Astrocyte of the cerebellum (primary cell): Measurements from ENCODE around the gene RBMS1.
A peak's percentile ranks its signal among the peaks of the same experiment; 100 is the strongest.

Experiments used
- DNase-seq: peaks from one replicate; pipeline ENCODE4 v3.0.0-alpha.2; 2011; ENCODE audit warnings: low read depth
- H3K4me3 ChIP-seq: 2 replicates; pipeline ENCODE4 v1.5.1; 2011; ENCODE audit warnings: mild to moderate bottlenecking, low read depth, low read length, moderate library complexity
- in situ Hi-C: cut with HindIII; loops from 2 replicates; pipeline ENCODE4 v1.10.0; 2017; ENCODE audit warnings: low sequenced_read_pairs
- TF ChIP-seq, protein P1 (sequence below): IDR thresholded peaks from 2 replicates; pipeline ENCODE4 v1.5.1; 2012; ENCODE audit warnings: low read length, low read depth, moderate library complexity, mild to moderate bottlenecking; ENCODE audit errors: missing control alignments

Gene RBMS1

DNA sequence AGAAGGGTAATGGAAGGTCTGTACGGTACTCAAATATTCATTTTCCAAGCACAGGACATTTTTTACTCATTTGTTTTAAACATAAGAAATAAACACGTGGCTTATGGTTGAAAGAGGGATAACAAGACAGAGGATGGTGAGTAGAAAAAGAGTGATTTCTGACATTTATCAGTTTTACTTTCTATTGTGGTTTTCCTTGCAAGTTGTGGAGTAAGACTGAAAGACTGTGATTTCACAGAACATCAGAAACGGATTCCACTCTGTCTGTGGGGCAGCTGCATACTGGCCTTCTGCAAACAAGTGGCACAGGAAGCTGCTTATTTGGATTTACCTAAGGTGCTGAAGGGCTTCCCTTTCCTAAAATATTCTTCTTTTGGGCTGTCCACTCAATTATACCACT lies 171.3 kb downstream of the RBMS1 start:
- in situ Hi-C loops, result loop anchor here (5.0 kb wide), 1 partner anchor 60 kb away; no protein-coding TSS in a partner anchor
- TF ChIP-seq, protein P1, sequence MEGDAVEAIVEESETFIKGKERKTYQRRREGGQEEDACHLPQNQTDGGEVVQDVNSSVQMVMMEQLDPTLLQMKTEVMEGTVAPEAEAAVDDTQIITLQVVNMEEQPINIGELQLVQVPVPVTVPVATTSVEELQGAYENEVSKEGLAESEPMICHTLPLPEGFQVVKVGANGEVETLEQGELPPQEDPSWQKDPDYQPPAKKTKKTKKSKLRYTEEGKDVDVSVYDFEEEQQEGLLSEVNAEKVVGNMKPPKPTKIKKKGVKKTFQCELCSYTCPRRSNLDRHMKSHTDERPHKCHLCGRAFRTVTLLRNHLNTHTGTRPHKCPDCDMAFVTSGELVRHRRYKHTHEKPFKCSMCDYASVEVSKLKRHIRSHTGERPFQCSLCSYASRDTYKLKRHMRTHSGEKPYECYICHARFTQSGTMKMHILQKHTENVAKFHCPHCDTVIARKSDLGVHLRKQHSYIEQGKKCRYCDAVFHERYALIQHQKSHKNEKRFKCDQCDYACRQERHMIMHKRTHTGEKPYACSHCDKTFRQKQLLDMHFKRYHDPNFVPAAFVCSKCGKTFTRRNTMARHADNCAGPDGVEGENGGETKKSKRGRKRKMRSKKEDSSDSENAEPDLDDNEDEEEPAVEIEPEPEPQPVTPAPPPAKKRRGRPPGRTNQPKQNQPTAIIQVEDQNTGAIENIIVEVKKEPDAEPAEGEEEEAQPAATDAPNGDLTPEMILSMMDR, result no peak
- H3K4me3 ChIP-seq, result no peak overlapping the region
- DNase-seq, result no peak

DNA sequence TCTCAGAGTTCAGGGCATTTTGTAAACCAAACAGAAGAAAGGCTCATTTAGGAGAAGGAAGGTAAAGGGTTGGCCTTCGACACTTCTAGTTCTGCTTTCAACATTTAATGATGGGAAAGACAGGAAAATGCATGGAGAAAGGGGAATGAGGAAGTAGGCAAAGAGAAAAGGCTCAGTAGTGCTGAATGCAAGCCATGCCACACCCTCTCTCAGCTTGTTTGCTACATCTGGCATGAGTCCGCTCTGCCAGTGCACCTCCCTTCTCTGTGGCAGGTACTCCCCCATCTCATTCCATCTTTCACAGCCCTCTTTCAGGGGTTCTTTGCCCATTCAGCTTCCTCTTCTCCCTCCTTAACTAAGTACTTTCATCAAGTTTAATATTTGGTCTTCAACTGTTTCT lies 172.6 kb downstream of the RBMS1 start:
- DNase-seq, result no peak
- TF ChIP-seq, protein P1, result no peak
- in situ Hi-C loops, result loop anchor here (5.0 kb wide), 1 partner anchor 61 kb away; no protein-coding TSS in a partner anchor
- no peak overlapping the region for H3K4me3 ChIP-seq

- H3K4me3 ChIP-seq, result no peak overlapping the region
- DNase-seq, result no peak
- in situ Hi-C loops, result loop anchor here (5.0 kb wide), 1 partner anchor 63 kb away; no protein-coding TSS in a partner anchor
- TF ChIP-seq, protein P1, result no peak
Measured at GRCh38 chr2:160319700-160320099, 173.9 kb downstream of the RBMS1 start.

- TF ChIP-seq, protein P1, result no peak
- DNase-seq, result no peak
- in situ Hi-C loops, result no loop called here
- H3K4me3 ChIP-seq, result no peak overlapping the region
Measured at GRCh38 chr2:160318218-160318617, 175.4 kb downstream of the RBMS1 start.

DNA sequence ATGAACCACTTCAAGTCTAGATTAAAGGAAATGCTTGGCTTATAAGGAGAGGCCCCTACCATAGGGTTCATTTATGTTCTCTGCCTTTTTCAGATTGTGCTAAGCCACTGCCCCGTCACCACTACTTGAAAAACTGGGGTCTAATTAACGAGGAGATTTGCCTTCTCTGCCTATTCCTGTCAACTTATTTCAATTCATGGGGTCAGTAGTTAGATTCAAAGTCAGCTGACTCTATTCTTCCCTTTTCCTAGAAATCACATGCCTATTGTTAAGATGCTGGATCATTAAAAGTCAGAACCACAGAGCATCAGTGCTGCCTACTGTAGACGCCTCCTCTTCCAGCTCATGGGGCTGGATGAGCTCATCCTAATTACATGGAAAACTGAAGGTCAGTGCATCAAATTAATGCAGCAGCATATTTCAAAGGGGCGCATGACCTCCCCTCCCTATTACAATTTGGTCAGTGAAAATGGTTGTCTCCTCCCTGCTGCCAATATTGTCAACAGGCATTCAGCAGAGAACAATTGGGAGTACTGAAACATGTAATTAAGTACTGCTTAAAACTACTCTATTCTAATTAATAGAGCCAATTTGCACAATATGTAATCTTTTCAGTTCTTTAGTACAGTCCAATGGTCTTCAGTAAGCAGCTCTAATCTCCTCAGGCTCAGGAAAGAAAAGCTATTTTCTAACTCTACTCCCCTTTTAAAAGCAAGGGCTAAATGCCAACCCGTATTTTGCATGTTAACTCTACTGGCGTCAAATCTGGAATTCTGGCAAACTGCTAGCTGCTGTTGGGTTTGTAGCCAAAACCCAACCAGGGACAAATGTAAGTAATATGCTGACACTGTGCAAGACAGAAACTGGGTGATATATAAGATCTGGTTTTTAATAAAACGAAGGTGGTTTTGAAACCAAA lies 176.2 kb downstream of the RBMS1 start:
- H3K4me3 ChIP-seq, result no peak overlapping the region
- TF ChIP-seq, protein P1, result no peak
- DNase-seq, result peak; percentile 87
- in situ Hi-C loops, result no loop called here

DNA sequence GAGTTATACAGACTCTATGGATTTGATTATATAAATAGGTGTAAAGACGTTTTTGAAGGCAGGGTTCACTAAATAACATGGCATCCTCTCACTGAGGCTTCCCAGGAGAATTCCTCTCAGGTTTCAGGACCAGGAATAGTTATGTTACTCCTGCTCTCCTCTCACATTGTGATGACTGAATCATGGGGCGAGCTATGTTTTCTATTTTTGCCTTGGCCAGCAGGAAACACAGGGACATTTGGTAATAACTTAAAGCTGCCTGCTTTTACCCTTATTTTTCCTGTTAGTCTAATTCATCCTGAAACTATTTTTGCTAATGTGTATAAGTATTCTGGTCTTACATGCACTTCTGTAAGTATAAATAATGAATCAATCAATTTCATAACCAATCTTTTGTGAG lies 178.3 kb downstream of the RBMS1 start:
- DNase-seq, result no peak
- in situ Hi-C loops, result no loop called here
- H3K4me3 ChIP-seq, result no peak overlapping the region
- TF ChIP-seq, protein P1, result no peak
